Suprapubic skin (tissue), 4 donors: ENCODE results near the gene HSPA12B. TPM values are rescaled to one million over a fixed set of nuclear protein-coding genes. Genes with fewer than 3 reads are reported as not detected.
A peak's percentile ranks its signal among the peaks of the same experiment; 100 is the strongest.

ENCODE experiments used
- DNase-seq, 2 donors: peaks; one replicate each; pipeline ENCODE4 v3.0.0-alpha.2; 2019; ENCODE audit warnings: low spot score in 2 of 2
- H3K27ac ChIP-seq: fragments of 200-600 bp; sonication (generic); one replicate; pipeline ENCODE4 v1.5.1; 2019
- H3K27me3 ChIP-seq: fragments of 200-600 bp; sonication (generic); one replicate; pipeline ENCODE4 v1.5.1; 2019
- H3K36me3 ChIP-seq: fragments of 200-600 bp; sonication (generic); one replicate; pipeline ENCODE4 v1.5.1; 2019
- H3K4me1 ChIP-seq: fragments of 200-600 bp; sonication (generic); one replicate; pipeline ENCODE4 v1.5.1; 2019
- H3K4me3 ChIP-seq: fragments of 200-600 bp; sonication (generic); one replicate; pipeline ENCODE4 v1.5.1; 2019; ENCODE audit warnings: mild to moderate bottlenecking
- H3K9me3 ChIP-seq: fragments of 200-600 bp; sonication (generic); one replicate; pipeline ENCODE4 v1.5.1; 2019
- EP300 ChIP-seq: sonication (generic); formaldehyde crosslinking; IDR thresholded peaks from one replicate; pipeline ENCODE4 v1.6.1; 2017; ENCODE audit warnings: antibody characterized with exemption
- POLR2A ChIP-seq, 2 donors: fragments of 450-650 bp; IDR thresholded peaks; one replicate each; pipeline ENCODE4 v1.6.1; 2017; ENCODE audit warnings: antibody characterized with exemption in 2 of 2, mild to moderate bottlenecking in 2 of 2, moderate library complexity in 2 of 2
- POLR2AphosphoS5 ChIP-seq, 3 donors: sonication (generic); formaldehyde crosslinking; IDR thresholded peaks; one replicate each; pipeline ENCODE4 v1.6.1; 2017; ENCODE audit warnings: antibody characterized with exemption in 3 of 3
- WGBS: methylation state at CpG from one replicate; pipeline ENCODE4 v1.1.5; 2018; 5-methylcytosine and 5-hydroxymethylcytosine counted together
- total RNA-seq, 4 donors: library from RNA; depleted of rRNA; stranded (reverse); fragments of >200 nt; gene quantifications; one replicate each; pipeline ENCODE4 v1.1.0, GENCODE V29; 2016
- TF ChIP-seq, protein P1 (sequence below), 2 donors: fragments of 200-600 bp in 1 of 2; fragments of 450-650 bp in 1 of 2; sonication (generic) in 1 of 2; IDR thresholded peaks; one replicate each; pipeline ENCODE4 v1.5.1; 2016 to 2019; ENCODE audit warnings: antibody characterized with exemption in 2 of 2, mild to moderate bottlenecking in 1 of 2, moderate library complexity in 1 of 2

Gene HSPA12B, protein sequence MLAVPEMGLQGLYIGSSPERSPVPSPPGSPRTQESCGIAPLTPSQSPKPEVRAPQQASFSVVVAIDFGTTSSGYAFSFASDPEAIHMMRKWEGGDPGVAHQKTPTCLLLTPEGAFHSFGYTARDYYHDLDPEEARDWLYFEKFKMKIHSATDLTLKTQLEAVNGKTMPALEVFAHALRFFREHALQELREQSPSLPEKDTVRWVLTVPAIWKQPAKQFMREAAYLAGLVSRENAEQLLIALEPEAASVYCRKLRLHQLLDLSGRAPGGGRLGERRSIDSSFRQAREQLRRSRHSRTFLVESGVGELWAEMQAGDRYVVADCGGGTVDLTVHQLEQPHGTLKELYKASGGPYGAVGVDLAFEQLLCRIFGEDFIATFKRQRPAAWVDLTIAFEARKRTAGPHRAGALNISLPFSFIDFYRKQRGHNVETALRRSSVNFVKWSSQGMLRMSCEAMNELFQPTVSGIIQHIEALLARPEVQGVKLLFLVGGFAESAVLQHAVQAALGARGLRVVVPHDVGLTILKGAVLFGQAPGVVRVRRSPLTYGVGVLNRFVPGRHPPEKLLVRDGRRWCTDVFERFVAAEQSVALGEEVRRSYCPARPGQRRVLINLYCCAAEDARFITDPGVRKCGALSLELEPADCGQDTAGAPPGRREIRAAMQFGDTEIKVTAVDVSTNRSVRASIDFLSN
- 1 to 10 TPM; 1.9 to 8.7 (median 4.4) TPM for total RNA-seq

DNA sequence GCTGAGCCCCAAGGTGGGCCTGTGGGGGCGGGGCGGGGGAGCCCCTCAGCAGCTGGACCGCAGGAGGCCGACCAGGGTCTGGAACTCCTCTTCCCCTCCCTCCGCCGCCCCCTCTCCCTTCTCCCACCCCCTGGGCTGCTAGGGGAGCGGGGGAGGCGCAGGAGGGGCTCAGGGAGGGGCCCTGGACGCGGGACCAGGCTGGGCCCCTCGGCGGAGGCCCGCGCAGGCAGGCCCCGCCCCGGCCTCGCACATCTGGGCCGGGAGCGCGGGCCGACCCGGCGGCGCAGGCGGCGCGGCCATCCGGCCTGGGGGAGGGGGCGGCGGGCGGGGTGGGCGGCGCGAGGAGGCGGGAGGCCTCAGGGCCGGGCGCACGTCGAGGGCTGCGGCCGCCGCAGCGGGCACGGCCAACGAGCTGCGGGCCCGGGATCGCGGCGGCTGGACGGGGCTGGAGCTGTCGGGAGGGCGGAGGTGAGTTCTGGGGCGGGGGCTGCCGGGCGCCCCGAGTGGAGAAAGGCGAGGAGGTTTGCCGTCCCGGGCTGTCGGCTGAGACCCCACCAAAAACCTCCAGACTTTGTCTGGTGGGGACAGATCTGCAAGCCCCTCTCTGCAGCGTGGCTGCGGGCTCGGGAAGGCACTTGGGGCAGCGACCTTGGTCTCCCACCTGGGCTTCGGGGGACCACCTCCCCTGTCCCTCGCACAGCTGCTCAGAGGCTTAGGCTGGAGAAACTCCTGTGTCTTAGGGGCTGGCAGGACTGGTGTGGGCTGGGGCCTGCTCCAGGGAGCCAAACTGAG is at the start of gene HSPA12B:
HSPA12B (plus strand) TSS at position 359 of the 792 bp plus-strand sequence. CDS start 5,990 bp downstream, outside the sequence.
- no peak for DNase-seq
- peak within 1 kb of the TSS; percentile 50 for H3K4me3 ChIP-seq
- TF ChIP-seq POLR2AphosphoS5 (IDR thresholded peaks at IDR 0.05) (no peak), EP300 (no peak), POLR2A (IDR thresholded peaks at IDR 0.05) (no peak)
- TF ChIP-seq, protein P1, sequence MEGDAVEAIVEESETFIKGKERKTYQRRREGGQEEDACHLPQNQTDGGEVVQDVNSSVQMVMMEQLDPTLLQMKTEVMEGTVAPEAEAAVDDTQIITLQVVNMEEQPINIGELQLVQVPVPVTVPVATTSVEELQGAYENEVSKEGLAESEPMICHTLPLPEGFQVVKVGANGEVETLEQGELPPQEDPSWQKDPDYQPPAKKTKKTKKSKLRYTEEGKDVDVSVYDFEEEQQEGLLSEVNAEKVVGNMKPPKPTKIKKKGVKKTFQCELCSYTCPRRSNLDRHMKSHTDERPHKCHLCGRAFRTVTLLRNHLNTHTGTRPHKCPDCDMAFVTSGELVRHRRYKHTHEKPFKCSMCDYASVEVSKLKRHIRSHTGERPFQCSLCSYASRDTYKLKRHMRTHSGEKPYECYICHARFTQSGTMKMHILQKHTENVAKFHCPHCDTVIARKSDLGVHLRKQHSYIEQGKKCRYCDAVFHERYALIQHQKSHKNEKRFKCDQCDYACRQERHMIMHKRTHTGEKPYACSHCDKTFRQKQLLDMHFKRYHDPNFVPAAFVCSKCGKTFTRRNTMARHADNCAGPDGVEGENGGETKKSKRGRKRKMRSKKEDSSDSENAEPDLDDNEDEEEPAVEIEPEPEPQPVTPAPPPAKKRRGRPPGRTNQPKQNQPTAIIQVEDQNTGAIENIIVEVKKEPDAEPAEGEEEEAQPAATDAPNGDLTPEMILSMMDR (IDR thresholded peaks at IDR 0.05), result no peak
- 13% methylated on average over 17 of the region's 67 CpGs for WGBS
- H3K27me3 ChIP-seq, result no peaks in the 10 kb centered on the region
- no peaks in the 10 kb centered on the region for H3K36me3 ChIP-seq
- H3K27ac ChIP-seq, result peak within 1 kb of the TSS; percentile 59
- H3K9me3 ChIP-seq, result no peaks in the 10 kb centered on the region
- H3K4me1 ChIP-seq, result peaks cover 17% of the 10 kb centered on the region

DNA sequence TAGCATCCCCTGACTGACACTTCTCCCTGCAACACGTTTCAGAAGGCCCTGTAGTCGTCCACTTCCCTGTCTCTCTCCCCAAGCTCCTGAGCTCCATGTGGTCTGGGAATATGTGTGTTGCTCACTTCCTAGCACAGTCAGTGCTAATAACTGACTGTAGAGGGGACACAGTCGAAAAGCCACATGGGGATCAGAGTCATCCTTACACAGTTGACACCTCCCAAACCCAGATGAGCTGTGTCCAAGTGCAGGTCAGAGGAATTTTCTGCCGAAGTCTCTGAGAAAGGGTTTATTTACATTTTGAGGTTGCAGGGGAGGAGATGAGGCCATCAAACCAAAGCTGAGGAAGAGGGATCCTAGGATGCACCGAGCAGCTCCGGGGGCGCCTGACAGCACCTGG is 47.1 kb upstream of the HSPA12B start:
- Histone ChIP-seq H3K27me3 (peaks cover 23% of the 10 kb centered on the region), H3K27ac (no peak overlapping the region), H3K4me1 (peaks cover 27% of the 10 kb centered on the region), H3K36me3 (no peaks in the 10 kb centered on the region), H3K4me3 (no peak overlapping the region), H3K9me3 (no peaks in the 10 kb centered on the region)
- no peak for TF ChIP-seq POLR2A (IDR thresholded peaks at IDR 0.05)
- TF ChIP-seq, protein P1 (IDR thresholded peaks at IDR 0.05), result no peak
- TF ChIP-seq POLR2AphosphoS5 (IDR thresholded peaks at IDR 0.05), result no peak
- TF ChIP-seq EP300, result no peak
- no peak for DNase-seq
- WGBS, result 79% methylated on average over 7 of the region's 7 CpGs

DNA sequence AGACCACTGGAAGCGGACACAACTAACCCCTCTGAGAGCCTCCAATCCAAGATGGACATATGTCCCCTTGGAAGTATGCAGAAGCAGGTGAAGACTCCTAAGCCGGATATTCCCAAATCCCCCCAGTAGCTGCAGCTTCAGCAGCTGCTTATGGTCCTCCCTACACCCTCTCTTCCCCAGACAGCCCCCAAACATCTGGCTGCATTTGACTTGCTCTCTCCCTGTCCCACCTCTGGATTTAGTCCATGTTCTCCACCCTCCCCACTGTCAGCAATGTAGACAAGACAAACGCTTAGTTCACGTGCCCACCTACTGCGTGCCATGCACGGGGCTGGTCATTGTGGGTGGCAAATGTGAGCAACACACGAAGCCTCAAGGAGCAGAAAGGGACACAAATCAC is 46.1 kb upstream of the HSPA12B start:
- 58% methylated on average over 7 of the region's 7 CpGs for WGBS
- TF ChIP-seq, protein P1 (IDR thresholded peaks at IDR 0.05), result no peak
- no peak for TF ChIP-seq POLR2AphosphoS5 (IDR thresholded peaks at IDR 0.05)
- Histone ChIP-seq H3K27ac (peak overlapping the region; percentile 37), H3K9me3 (no peaks in the 10 kb centered on the region), H3K4me3 (no peak overlapping the region), H3K36me3 (no peaks in the 10 kb centered on the region), H3K4me1 (peaks cover 24% of the 10 kb centered on the region), H3K27me3 (peaks cover 12% of the 10 kb centered on the region)
- no peak for DNase-seq

DNA sequence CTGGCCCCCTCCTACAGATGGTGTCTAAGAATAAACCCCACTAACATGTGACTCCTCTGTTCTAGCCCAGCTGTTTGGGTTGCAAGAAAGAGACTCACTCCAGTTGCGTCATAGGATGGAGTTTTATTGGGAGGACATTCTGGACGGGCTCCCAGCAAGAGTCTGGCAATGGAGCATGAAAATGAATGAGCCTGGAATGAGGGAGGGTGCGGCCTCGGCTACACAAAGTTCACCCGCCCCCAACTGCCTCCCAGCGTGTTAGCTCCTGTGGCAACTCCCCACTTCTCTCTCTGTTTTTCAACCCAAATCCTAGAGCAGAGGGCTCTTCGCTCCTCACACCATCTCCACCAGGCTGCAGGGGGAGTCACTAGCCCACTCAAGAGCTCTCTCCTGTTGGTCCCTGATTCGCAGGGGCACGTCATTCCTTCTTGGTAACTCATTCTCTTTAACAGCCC is 45.6 kb upstream of the HSPA12B start:
- TF ChIP-seq POLR2AphosphoS5 (IDR thresholded peaks at IDR 0.05) (peak in 2 of 3 donors; percentile 61 to 91), POLR2A (IDR thresholded peaks at IDR 0.05) (no peak)
- TF ChIP-seq, protein P1 (IDR thresholded peaks at IDR 0.05), result no peak
- Histone ChIP-seq H3K4me3 (no peak overlapping the region), H3K27ac (peak overlapping the region; percentile 76), H3K36me3 (no peaks in the 10 kb centered on the region), H3K9me3 (no peaks in the 10 kb centered on the region), H3K4me1 (peaks cover 19% of the 10 kb centered on the region), H3K27me3 (peaks cover 7% of the 10 kb centered on the region)
- WGBS, result 32% methylated on average over 6 of the region's 9 CpGs
- peak in 1 of 2 donors; percentile 92 for DNase-seq
